GM19035 (cell line): Measurements from ENCODE around the gene GCK.

ENCODE experiments used
- ATAC-seq: cut with Tn5 transposase; IDR thresholded peaks from one replicate; pipeline ENCODE4 v1.9.1; 2021; ENCODE audit not compliant: unreplicated experiment

The GCK gene

DNA sequence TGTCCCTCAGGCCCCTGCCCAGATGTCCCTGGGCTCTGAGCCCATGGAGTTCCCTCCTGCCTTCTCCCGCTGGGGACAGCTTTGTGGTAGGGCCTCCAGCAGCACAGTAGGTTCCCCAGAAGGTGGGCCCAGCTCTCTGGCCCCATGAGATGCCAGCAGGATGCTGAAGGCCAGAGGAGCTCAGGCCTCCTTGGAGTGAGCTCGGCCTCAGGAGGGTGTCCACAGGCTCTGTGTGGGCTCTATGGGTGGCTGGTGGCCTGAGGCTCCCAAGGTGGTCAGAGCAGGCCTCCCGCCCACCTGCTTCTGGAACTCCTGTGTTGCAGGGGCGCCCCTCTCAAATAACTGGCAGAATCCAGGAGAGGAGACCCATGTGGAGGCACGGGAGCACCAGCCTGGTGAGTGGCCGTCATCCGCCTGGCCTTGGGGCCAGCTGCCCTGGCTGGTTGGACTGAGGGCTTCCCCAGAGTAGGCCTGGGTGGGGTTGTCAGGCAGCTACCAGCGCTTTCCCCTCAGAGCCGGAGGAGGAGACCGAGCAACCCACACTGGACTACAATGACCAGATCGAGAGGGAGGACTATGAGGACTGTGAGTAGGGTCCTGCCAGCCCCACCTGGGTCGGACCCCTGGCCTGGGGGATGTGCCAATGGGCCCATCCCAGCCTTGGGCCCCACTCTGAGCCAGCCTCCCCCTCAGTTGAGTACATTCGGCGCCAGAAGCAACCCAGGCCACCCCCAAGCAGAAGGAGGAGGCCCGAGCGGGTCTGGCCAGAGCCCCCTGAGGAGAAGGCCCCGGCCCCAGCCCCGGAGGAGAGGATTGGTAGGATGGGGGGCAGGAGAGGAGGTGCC, 81.9 kb downstream of the GCK start:
- no peak for ATAC-seq

DNA sequence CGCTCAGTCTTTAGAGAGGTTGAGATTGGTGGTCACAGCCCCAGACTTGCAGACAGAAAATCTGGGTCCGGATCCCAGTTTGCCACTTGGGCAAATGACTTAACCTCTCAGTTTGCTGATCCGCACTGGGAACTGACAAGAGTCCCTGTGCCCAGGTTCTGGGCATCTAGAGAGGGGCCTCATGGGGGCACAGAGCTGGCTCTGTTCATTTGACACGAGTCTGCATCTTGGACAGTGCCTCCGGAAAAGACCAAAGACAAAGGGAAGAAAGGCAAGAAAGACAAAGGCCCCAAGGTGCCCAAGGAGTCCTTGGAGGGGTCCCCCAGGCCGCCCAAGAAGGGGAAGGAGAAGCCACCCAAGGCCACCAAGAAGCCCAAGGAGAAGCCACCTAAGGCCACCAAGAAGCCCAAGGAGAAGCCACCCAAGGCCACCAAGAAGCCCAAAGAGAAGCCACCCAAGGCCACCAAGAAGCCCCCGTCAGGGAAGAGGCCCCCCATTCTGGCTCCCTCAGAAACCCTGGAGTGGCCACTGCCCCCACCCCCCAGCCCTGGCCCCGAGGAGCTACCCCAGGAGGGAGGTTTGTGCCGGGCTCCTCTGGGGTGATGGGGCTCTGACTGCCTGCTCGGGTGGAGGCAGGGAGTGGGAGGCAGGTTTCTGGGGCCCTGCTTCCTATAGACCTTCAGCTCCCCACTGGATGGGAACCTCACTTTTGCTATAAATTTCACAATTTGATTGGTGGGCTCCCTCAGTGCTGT, 82.8 kb downstream of the GCK start:
- no peak for ATAC-seq

DNA sequence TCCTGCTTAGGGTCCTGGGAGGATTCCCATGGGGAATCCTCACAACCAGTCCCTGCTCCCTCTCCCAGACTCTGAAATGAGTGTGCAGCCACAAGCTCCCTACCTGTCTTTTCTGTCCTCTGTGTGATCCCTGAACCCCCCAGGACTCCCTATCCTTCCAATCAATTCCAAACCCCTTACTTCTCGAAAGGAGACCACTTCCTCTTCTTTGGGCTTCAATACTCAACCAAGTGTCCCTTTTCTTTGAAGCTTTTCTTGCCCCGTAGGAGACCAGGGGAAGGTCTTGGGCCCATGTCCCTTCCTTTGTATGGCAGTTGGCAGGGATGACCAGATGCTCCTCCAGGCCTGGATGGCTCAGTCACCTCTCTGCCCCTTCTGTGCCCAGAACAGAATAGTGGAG, 83.4 kb downstream of the GCK start:
- no peak for ATAC-seq

DNA sequence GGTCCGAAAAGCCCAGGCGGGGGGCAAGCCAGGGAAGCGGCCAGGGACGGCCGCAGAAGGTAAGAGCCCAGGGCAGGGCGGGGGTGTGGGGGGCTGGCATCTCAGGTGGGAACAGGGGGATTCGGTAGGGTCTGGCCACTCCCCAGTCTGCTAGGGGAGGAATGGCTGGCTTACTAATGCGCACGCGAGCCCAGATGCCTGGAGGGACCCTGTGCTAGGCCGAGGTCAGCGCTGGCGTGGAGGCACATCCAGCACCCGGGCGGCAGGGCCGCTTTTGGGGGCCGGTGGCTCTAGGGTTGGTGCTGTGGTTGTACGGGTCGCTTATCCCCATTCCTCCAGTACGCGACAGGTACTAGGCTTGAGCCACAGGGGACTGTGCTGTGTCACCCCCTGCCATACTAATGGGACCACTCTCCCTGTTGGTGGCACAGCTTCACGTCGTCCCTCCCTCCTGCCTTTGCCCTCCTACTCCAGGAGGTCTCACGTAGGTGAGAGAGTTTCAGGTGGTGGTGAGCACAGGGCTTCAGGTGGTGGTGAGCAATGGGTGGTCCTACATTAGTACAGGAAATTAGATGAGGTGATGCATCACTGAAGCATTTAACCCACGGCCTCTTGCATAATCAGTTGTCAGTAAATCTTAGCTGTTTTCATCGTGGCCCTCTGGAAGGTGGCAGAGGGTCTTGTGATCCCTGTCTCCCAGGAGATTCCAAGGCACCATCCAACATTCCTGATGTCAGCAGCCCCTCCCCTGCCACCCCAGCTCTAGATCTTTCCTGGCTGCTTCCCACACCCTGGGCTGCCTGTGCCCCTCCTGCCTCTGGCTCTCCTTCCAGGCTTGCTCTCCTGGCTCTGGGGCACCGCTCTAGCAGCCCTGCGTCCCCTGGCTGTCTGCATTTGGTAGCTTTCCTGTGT, 84.1 kb downstream of the GCK start:
- ATAC-seq = no peak

DNA sequence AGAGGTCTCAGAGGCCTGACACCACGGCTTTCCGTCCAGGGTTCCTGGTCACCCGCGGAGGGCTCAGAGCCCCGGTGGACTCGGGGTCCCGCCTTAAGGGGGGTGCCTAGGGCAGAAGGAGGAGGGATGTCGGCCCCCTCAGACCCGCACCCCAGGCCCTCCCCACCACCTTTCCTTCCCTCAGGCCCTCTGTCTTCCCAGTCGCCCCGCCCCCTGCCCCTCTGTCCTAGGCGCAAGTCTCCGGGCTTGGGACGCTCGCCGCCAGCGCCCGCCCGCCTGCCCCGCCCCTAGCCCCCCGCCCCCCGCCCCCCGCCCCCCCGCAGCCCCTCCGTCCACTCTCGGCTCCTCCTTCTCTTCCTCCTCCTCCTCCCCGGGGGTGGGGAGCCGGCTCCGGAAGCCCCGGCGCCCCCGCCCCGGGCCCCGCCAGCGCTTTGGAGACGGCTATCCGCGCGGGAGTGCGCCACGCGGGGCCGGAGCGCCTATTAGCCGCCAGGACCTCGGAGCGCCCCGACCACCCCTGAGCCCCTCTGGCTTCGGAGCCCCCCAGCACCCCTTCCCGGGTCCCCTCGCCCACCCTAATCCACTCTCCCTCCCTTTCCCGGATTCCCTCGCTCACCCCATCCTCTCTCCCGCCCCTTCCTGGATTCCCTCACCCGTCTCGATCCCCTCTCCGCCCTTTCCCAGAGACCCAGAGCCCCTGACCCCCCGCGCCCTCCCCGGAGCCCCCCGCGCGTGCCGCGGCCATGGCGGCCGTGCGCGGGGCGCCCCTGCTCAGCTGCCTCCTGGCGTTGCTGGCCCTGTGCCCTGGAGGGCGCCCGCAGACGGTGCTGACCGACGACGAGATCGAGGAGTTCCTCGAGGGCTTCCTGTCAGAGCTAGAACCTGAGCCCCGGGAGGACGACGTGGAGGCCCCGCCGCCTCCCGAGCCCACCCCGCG, 85.0 kb downstream of the GCK start, which contains the start of gene AEBP1:
Gene AEBP1, plus strand, starts transcription at position 423 of the 937 bp plus-strand sequence. Its CDS starts 321 bp downstream, at position 744.
- no peak for ATAC-seq

DNA sequence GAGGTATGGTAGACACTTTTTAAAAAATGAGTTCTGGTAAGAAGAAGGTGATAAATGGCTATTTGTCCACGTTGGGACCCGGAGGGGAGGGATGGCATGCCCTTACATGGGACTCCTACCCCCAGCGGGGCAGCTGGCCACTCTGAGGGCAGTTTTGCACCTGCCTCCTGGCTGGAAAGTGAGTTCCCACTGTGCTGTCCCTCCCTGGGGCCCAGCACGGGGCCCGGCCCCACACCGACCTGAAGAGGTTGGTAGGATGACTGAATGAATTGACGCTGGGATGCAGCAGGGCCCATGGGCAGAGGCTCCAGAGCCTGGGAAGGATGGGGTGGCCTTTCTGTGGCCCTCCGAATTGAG, 85.7 kb downstream of the GCK start:
- ATAC-seq = no peak

DNA sequence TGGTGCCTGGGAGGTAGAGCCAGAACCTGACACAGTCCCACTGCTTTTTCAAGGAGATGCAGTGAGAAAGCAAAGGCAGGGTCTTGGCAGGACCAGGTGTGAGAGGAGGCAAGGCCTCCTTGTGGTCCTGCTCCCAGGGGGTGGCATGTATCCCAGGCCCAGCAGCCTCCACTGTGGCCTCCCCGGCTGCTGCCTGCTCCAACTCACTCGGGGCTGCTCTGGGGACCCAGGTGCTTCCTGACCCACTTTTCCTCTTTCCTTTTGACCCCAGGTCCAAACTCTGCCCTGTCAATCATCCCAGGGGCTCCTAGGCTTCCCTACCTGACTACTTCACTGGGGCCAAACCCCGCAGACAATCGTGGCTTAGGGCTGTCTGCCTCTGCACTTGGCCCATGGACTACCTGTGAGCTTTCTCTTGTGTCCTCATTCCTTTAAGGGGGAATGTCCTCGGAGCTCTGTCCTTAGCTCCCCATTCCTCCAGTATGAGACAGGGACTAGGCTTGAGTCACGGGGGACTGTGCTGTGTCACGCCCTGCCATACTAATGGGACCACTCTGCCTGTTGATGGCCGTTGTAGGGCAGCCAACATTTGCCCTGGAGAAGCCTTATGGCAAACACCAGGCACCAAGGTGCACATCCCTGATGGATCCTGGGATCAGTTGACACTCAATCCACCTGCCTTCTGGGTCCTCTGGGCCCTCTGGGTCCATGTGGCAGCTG, 86.2 kb downstream of the GCK start:
- no peak for ATAC-seq

DNA sequence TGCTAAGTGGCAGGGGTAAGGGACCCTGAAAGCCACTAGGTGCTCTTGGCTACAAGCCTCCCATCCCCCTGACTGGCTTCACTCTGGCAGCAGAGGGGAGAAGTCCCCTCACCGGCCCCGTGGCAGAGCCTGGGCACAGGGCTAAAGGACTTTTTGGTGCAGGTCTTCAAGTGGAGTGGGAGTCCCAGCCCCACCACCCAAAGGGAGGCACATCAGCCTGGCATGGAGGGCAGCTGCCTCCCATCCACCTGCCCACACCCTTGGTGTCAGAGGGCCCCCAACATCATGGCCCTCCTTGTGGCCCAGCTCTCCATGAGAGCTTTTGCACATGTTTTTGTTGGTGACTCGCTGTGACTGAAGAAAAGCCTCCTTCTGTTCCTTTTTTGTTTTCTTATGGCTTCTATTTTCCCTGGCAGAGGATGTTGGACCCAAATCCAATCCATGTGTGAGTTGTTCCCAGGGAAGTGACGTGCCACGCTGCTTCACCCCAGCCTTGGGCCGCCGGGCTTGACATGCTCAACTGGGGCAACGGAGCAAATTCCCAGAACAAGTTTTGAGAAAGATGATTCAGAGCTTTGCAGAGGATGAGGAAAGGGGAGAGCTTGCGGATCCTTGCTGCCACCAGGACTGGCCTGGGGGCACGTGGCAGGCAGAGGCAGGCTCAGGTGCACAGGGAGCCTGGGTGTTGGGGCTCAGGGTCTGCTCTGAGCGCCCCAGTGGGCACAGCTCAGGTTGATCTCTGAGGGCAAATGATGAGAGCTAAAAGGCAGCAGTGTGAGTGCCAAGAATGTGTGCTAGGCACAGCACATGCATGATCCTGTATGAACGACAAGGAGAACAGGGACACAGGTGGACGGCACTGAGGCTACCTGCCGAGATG, 87.0 kb downstream of the GCK start:
- no peak for ATAC-seq

DNA sequence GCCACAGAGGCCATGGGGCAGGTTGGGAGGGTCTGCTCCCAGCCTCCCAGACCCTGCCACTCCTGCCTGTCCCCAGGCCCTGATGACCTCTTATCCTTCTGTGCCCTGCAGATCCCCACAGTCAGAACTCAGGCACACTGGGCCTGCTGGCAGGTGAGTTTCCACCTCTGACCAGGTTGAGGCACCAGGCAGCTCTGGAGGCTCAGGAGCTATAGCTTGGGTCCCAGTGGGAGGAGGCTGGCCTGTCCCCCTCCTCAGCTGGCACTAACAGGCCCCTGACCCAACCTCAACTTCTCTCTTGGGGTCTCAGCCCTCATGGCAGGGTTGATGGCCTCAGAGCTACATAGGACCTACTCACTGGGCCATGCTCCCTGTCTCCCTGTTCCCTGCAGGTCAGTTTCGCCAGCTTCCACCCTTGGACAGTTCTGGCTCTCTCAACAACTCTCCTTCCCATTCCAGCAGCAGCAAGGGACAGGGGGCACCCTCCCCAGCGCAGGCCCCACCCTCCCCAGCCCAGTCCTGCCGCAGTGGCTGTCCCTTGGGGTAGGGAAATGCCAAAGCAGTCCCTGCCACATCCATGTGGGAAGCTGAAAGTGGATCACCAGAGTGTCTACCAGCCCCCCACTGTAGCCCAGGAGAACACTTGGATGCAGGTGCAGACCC, 87.8 kb downstream of the GCK start:
- no peak for ATAC-seq

DNA sequence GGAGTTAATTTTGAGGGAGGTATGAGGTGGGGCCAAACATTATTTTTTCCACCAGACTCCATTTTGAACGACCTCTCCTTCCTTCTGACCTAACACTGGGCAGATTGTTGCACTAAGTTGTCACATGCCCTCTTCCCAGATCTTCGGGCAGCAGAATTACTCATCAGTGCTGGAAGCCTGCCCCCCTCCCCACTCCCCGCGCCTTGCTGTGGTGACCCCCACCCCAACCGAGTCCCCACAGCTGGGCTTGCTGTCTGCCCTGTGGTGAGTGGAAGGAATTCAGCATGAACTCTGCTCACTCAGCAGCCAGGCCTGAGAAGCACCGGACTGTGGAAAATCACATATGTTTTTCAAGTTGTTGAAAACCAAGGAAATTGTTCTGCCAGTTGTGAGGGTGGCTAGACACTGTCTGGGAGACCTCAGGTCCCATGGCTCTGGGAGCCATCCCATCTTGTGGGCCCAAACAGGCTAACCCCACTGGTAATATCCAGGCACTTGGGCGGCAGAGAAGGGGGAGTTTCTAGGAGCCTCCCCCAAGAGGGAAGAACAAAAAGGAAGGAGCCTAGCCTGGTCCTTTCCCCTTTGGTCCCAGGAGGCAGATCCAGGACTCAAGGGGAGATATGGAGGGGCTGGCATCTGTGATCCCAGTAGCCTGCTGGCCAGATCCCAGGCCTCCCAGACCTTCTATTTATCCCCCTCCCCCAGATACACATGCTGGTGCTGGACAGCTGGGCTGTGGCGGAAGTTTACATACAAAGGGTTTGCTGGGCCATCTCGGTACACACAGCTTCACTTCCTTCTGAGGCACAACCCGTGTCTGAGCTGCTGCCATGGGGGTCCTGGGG, 88.6 kb downstream of the GCK start:
- ATAC-seq = no peak

DNA sequence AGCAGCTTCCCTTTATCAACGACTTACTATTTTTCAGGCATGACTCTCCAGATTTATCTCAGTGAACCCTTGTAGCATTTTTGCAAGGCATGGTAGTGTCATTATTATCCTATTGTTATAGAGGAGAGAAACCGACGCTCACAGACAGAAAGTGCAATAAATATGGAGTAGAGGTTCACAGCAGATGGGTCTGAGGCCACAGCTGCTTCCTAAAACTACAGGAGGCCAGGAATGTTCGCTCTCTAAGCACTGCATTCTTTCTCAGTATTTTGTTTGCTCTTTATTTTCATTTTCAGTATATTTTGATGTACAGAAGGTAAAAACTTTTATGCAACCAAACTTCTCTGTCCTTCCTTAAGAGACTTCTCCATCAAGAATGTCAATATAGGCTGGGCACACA, 89.6 kb downstream of the GCK start:
- ATAC-seq = no peak

DNA sequence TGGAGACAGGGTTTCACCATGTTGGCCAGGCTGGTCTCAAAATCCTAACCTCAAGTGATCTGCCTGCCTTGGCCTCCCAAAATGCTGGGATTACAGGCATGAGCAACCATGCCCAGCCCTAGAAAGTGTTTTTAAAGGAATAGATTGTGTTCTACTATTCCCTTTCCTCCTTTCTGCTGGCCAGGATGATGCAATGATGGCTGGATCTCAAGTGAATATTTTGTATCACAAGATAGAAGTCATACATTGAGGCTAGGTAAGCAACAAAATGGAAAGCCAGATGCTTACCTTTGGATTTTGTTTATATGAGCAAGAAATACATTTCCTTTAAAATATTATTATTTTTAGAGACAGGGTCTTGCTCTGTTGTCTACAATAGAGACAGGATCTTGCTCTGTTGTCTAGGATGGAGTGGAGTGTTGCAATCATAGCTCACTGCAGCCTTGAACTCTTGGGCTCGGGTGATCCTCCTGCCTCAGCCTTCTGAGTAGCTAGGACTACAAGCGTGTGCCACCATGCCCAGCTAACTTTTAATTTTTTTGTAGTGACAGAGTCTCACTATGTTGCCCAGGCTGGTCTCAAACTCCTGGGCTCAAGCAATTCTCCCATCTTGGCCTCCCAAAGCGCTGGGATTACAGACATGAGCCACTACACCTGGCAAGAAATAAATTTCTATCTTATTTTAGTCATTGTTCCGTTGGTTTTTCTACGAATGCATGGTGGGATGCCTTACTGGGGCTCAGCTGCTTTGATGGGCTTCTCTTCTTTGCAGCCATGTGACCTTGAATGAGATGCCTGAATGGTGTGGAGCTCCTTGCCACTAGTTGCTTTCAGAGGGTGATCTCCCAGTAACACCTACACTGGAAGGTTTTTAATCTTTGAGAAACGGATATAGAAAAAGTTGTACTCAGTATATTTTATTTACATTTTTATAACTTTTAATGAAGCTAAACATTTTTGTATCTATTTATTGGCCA, 90.9 kb downstream of the GCK start:
- no peak for ATAC-seq

DNA sequence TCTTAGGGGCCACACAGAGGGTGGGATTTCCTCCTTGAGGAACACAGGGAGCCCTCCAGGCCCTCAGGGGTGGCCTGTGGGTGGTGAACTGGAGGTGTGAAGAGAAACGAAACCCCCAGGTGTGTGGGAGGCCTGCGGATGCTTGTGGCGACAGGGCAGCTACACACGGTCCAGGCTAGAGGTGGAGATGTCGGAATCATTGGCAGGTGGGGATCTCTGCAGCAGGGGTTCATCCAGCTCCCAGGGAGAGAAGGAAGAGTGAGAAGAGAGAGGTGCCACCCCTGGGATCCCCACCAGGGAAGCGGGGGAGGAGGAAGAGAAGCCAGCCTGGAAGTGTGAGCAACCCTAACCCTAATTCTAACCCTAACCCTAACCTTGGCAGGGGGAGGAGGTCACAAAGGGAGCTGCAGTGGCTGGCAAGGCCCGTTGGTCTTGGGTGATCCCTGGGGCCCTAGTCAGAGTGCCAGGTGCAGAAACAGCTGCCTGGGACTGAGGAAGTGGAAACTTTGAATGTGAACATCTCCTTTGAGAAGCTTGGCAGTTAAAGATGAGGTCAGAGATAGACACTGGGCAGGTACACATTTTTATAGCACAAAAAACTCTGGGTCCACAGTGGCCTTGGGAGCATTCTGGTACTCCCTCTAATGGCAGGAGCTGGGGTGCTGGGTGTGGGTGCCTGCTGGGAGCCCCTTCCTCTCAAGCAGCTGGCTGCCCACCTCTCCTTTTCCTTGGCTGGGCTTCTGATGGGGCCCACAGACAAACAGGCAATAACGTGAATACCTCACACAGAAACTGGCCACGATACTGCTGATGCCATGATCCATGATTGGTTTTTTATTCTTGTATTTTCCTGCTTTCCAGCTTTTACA, 91.9 kb downstream of the GCK start:
- no peak for ATAC-seq

DNA sequence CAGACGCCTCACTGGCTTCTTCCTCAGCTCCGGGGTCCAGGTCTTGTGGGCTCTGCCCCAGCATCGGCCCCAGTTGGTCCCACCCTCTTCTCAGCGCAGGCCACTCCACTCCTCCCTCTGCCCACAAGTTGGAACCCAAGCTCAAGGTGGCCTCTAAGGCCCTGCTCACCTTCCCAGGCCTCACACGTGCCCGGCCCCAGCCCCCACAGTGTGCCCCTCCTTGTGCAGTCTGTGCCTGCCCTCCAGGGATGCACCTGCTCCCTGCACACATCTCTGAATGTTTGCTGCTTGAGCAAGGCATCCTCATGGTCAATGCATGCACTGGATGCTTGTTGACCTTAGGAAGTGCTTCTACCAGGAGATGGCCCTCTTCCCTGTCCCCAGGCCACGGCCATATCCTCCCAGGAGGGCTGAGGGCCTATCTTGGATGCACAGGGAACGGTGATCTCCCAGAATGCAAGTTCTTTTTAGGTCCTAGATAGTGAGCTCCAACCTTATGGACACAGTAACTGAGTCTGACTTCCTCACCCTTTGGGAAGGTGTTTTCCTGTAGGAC, 92.8 kb downstream of the GCK start:
- no peak for ATAC-seq

DNA sequence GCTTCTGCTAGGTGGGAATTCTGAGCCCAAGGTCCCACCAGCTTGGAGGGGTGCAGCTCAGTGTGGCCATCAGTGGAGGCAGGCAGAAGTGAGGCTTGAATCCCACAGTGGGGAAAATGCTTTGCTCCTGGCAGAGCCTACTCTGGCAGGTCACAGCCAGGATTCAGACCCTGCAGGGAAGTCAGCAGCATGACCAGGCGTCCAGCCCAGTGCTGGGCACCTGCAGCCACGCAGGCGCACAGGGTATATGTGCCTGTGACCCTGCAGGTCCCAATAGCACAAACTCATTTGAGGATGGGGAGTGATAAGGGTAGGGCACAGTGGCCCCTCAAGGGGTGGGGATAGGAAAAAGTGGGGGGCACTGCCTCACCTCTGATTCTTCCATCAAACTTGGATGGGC, 93.5 kb downstream of the GCK start:
- no peak for ATAC-seq
